Parathyroid adenoma (tissue), 2 donors: Measurements from ENCODE around the gene UBA52.

ENCODE experiments used
- H2AFZ ChIP-seq: fragments of 300-600 bp; sonication (generic); one replicate; pipeline ENCODE4 v1.7.0; 2017; ENCODE audit warnings: antibody characterized with exemption, mild to moderate bottlenecking
- H3K27ac ChIP-seq: fragments of 300-600 bp; sonication (generic); one replicate; pipeline ENCODE4 v1.7.0; 2017
- H3K27me3 ChIP-seq: fragments of 300-600 bp; sonication (generic); one replicate; pipeline ENCODE4 v1.7.0; 2017; ENCODE audit warnings: low read length; ENCODE audit not compliant: control insufficient read depth, insufficient read depth
- H3K36me3 ChIP-seq: fragments of 300-600 bp; sonication (generic); one replicate; pipeline ENCODE4 v1.7.0; 2017; ENCODE audit warnings: low read length; ENCODE audit not compliant: control insufficient read depth, insufficient read depth
- H3K4me1 ChIP-seq: fragments of 300-600 bp; sonication (generic); one replicate; pipeline ENCODE4 v1.7.0; 2017; ENCODE audit warnings: control low read depth
- H3K4me2 ChIP-seq: fragments of 300-600 bp; sonication (generic); one replicate; pipeline ENCODE4 v1.7.0; 2017; ENCODE audit warnings: low read length
- H3K4me3 ChIP-seq: fragments of 300-600 bp; sonication (generic); one replicate; pipeline ENCODE4 v1.7.0; 2017; ENCODE audit warnings: low read depth, low read length
- H3K79me2 ChIP-seq: fragments of 300-600 bp; sonication (generic); one replicate; pipeline ENCODE4 v1.7.0; 2017; ENCODE audit warnings: control low read depth
- H3K9ac ChIP-seq: fragments of 300-600 bp; sonication (generic); one replicate; pipeline ENCODE4 v1.7.0; 2017; ENCODE audit warnings: mild to moderate bottlenecking
- H3K9me3 ChIP-seq: fragments of 300-600 bp; sonication (generic); one replicate; pipeline ENCODE4 v1.7.0; 2017; ENCODE audit warnings: low read length; ENCODE audit not compliant: control insufficient read depth
- TF ChIP-seq, protein P1 (sequence below): fragments of 300-600 bp; sonication (generic); IDR thresholded peaks from one replicate; pipeline ENCODE4 v1.7.0; 2017; ENCODE audit warnings: antibody characterized with exemption, mild to moderate bottlenecking
- donor health status: primary hyperparathyroidism.

The UBA52 gene

DNA sequence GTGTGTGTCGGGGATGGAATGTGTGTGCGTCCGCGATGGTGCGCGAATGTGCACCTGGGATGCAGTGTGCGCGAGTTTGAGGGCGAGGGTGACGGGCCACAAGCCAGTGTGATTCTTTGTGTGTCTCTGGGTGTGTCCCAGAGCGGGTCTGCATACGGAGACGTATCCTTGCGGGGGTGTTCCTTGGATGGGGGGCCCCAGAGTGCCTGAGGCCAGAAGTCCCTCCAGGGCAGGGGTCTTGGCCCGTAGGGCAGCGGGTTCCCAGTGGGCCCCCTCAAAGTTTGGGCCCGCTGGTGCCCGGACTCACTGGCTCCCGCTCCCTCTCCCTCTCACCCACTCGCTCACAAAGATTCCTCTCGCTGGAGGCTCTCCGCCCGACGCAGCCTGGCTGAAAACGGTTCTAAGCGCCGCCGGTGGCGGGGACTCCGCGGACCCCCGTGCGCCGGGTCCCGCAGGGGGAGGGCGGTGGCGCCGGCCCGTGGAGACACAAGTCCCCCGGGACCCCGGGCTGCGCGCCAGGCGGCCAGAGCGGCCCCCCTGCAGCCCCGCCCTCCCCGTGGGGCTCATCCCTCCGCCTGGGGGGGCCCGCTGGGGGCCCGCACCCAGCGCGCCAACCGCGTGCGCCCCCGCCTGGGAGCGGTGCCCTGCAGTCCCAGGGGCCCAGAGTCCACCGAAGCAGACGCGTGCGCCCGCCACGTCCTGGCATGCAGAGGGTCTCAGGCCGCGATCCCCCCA lies 34.1 kb downstream of the UBA52 start:
- H3K27me3 ChIP-seq: peaks cover 9% of the 10 kb centered on the region
- no peak overlapping the region for H3K4me3 ChIP-seq

DNA sequence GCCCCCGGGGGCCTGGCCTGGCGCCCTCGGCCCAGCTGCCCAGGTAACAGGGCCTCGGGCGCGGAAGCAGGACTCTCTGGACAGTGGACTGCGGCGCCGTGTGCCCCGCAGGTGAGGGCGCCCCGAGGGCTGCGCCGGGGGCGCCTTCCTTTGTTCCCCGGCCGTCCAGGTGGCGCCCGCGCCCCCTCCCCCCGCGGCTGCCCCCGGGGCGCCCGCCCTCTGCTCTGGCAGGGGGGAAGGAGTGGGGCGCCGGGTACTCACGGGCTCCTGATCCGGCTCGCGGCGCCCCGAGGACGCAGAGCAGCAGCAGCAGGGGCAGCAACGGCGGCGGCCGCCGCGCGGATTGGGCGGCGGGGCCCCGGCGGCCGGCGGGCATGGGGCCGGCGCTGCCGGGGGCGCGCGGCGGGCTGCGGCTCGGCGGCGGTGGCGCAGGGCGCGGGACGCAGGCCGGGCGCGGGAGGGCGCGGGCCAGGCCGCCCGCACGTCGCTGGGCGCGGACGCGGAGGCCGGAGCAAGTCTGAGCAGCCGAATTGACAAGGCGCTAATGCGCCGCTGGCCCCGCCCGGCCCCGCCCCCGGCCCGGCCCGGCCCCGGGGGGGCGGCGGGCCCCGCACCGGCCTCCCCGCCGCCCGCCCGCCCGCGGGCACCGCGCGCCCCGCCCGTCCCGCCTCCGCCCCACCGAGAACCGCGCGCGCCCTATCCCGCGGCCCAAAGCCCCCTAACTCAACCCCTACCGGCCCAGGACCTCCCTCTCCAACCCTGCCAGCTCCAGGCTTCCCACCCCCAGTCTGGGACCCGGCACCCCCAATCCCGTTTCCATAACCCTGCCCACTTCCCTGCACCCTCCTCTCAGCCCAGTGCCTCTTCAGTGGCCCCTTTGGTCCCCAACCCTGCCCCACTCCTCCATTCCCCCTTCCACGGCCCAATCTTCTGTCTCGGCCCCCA lies 34.9 kb downstream of the UBA52 start, which contains the start of gene CRLF1:
Gene CRLF1, minus strand, starts transcription at position 519 of the 945 bp plus-strand sequence. Its CDS starts 143 bp downstream, at position 376.
- Histone ChIP-seq H3K4me3 (no peak within 1 kb of the TSS), H3K9me3 (no peaks in the 10 kb centered on the region), H2AFZ (no peak within 1 kb of the TSS), H3K79me2 (no peaks in the 10 kb centered on the region), H3K4me1 (peaks cover 13% of the 10 kb centered on the region), H3K4me2 (no peak within 1 kb of the TSS), H3K9ac (no peak within 1 kb of the TSS), H3K27me3 (peaks cover 14% of the 10 kb centered on the region), H3K27ac (no peak within 1 kb of the TSS), H3K36me3 (no peaks in the 10 kb centered on the region)
- TF ChIP-seq, protein P1, sequence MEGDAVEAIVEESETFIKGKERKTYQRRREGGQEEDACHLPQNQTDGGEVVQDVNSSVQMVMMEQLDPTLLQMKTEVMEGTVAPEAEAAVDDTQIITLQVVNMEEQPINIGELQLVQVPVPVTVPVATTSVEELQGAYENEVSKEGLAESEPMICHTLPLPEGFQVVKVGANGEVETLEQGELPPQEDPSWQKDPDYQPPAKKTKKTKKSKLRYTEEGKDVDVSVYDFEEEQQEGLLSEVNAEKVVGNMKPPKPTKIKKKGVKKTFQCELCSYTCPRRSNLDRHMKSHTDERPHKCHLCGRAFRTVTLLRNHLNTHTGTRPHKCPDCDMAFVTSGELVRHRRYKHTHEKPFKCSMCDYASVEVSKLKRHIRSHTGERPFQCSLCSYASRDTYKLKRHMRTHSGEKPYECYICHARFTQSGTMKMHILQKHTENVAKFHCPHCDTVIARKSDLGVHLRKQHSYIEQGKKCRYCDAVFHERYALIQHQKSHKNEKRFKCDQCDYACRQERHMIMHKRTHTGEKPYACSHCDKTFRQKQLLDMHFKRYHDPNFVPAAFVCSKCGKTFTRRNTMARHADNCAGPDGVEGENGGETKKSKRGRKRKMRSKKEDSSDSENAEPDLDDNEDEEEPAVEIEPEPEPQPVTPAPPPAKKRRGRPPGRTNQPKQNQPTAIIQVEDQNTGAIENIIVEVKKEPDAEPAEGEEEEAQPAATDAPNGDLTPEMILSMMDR: no peak

More for the DNA sequence above, 34.1 kb downstream of the UBA52 start:
- H2AFZ ChIP-seq: no peak overlapping the region
- H3K9ac ChIP-seq: no peak overlapping the region
- no peak overlapping the region for H3K4me2 ChIP-seq
- H3K9me3 ChIP-seq: no peaks in the 10 kb centered on the region
- H3K27ac ChIP-seq: no peak overlapping the region
- peaks cover 7% of the 10 kb centered on the region for H3K4me1 ChIP-seq
- H3K36me3 ChIP-seq: no peaks in the 10 kb centered on the region
- TF ChIP-seq, protein P1: no peak
- H3K79me2 ChIP-seq: no peaks in the 10 kb centered on the region

DNA sequence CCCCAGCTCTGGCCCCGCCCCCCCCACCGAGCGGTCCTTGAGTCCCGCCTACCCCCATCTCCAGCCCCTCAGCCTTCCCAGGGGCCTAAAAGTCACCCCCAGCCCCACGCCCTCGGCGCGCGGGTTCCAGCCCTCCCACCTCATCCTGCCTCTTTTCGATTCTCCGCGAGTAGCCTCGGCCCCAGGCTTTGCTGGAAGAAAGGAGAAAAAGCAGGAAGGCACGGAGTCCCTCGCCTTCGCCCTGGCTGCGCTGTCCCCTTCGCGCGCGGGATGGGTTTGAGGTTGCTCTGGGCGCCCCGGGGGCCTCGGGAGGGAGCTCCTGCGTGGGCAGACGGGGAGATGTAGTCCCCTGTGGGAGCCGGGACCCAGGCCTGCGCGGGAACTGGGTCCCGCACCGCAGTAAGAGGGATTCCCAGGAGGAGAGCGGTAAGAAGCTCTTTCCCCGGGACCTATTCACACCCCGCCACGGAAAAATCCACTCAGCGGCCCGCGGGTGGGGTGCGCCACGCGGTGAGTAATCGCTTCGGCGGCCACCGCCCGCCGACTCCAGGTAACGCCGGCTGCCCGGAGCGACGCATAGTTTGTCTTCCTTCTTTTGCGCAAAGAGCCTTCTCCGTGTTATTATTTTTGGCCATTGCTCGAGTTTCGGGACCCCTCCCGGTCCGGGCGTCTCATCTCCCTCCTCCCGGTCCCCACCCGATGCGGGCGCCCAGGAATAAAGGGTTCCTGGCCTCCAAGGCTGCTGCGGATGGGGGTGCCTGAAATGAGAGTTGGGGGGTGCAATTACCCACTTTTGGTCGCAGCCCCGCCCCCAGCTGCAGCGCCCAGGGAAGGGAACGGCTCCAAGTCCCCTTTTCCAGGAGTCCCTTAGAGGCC lies 35.8 kb downstream of the UBA52 start:
- H3K9ac ChIP-seq: no peak overlapping the region
- H3K27me3 ChIP-seq: peaks cover 14% of the 10 kb centered on the region
- H3K27ac ChIP-seq: no peak overlapping the region
- no peaks in the 10 kb centered on the region for H3K36me3 ChIP-seq
- no peak overlapping the region for H3K4me2 ChIP-seq
- H3K9me3 ChIP-seq: no peaks in the 10 kb centered on the region
- no peaks in the 10 kb centered on the region for H3K79me2 ChIP-seq
- TF ChIP-seq, protein P1: no peak
- no peak overlapping the region for H3K4me3 ChIP-seq
- peaks cover 16% of the 10 kb centered on the region for H3K4me1 ChIP-seq
- H2AFZ ChIP-seq: no peak overlapping the region

DNA sequence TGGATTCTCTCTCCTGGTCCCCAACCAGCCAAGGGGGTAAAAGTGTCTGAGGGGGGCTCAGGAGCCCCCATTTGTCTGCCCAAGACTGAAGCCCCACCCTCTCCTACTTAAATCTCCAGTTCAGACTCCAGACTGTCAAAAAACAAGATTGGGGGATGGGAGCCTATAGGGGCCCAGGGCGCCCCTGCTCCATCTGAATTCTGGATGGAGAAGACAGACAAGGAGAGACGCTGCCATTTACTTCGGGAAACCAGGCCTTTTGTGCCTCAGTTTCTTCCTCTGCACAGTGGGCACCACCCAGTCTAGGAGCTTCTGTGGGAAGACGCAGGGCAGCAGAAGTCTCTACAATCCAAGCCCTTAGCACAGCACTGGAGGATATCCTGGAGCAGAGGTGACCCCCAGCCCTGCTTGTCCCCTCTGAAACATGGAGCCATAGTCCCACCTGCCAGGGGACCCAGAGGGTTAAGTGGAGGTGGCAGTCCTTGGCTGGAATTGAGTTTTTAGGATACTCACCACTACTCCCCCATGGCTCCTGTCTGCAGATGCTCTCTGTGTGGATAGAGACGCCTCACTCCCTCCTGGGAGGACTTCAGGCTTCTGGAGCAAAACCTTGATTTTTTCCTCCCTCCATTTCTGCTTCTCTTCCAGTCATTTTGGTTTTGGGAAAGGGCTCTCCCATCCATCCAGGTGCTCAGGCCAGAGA lies 36.6 kb downstream of the UBA52 start:
- H3K4me3 ChIP-seq: no peak overlapping the region
- peaks cover 19% of the 10 kb centered on the region for H3K4me1 ChIP-seq

More for the DNA sequence above, 36.6 kb downstream of the UBA52 start:
- H3K4me2 ChIP-seq: no peak overlapping the region
- TF ChIP-seq, protein P1: no peak
- H3K36me3 ChIP-seq: no peaks in the 10 kb centered on the region
- H3K27me3 ChIP-seq: peaks cover 14% of the 10 kb centered on the region
- no peaks in the 10 kb centered on the region for H3K9me3 ChIP-seq
- H3K79me2 ChIP-seq: no peaks in the 10 kb centered on the region
- H2AFZ ChIP-seq: no peak overlapping the region
- H3K27ac ChIP-seq: no peak overlapping the region
- H3K9ac ChIP-seq: no peak overlapping the region
